Activated CD8-positive, alpha-beta memory T cell treated with anti-CD3 and anti-CD28 coated beads for 48 hours (primary cell): ENCODE data around the gene KDM6B.
A peak's percentile ranks its signal among the peaks of the same experiment; 100 is the strongest.
"Not testable (repeated sequence)": the region's sequence is repeated elsewhere in the genome, so short reads cannot be mapped to it uniquely, and the experiment has no call there.

Source experiments
- DNase-seq, 3 experiments: peaks; one replicate each; pipeline ENCODE4 v3.0.0-alpha.2; 2020; ENCODE audit warnings: low read depth in 2 of 3, low spot score in 2 of 3

KDM6B gene

GRCh38 chr17:7850701-7851437 lies 16.9 kb downstream of the KDM6B start:
- no peak for DNase-seq

GRCh38 chr17:7851438-7852261 lies 17.6 kb downstream of the KDM6B start:
- DNase-seq, result peak; percentile 79 to 87 (median 80)

- no peak for DNase-seq
Observed at GRCh38 chr17:7852262-7852670, 18.2 kb downstream of the KDM6B start.

GRCh38 chr17:7852919-7853690 lies 19.1 kb downstream of the KDM6B start:
- no peak for DNase-seq

GRCh38 chr17:7853691-7854038 lies 19.6 kb downstream of the KDM6B start:
- no peak for DNase-seq

- DNase-seq, result no peak
Observed at GRCh38 chr17:7854078-7854777, 20.2 kb downstream of the KDM6B start.

- no peak for DNase-seq
Observed at GRCh38 chr17:7854851-7855659, 21.0 kb downstream of the KDM6B start, which contains the start of gene TMEM88. TMEM88 (plus strand) TSS chr17:7855066; CDS start chr17:7855075, 9 bp downstream.

GRCh38 chr17:7855660-7856010 lies 21.6 kb downstream of the KDM6B start:
- no peak for DNase-seq

GRCh38 chr17:7856011-7856810 lies 22.2 kb downstream of the KDM6B start:
- DNase-seq, result no peak

- peak; percentile 80 to 89 (median 83) for DNase-seq
Observed at GRCh38 chr17:7856811-7857712, 23.0 kb downstream of the KDM6B start, which contains the start of gene NAA38. NAA38 (minus strand) TSS chr17:7857559; CDS start chr17:7857463, 96 bp downstream.

GRCh38 chr17:7857713-7858521 lies 23.9 kb downstream of the KDM6B start, which contains the start of gene CYB5D1:
CYB5D1 (plus strand) TSS chr17:7858003; CDS start chr17:7858135, 132 bp downstream.
- peak; percentile 70 to 73 (median 71) for DNase-seq

GRCh38 chr17:7858522-7858810 lies 24.4 kb downstream of the KDM6B start:
- DNase-seq, result no peak

- DNase-seq, result no peak
Observed at GRCh38 chr17:7859028-7859427, 25.0 kb downstream of the KDM6B start.

GRCh38 chr17:7862692-7863437 lies 28.8 kb downstream of the KDM6B start:
- no peak for DNase-seq

- not testable (repeated sequence) for DNase-seq
Observed at GRCh38 chr17:7864384-7864783, 30.4 kb downstream of the KDM6B start.

GRCh38 chr17:7864995-7865650 lies 31.1 kb downstream of the KDM6B start:
- no peak for DNase-seq
